Astrocyte (in vitro differentiated cells and primary cell): ENCODE results near the gene CRB3.

Experiments
- CTCF ChIP-seq: IDR thresholded peaks from 2 replicates; pipeline ENCODE4 v1.5.1; 2011; ENCODE audit warnings: low read depth, mild to moderate bottlenecking, inconsistent platforms, low read length, moderate library complexity; ENCODE audit not compliant: insufficient read depth
- EZH2 ChIP-seq: IDR thresholded peaks from 2 replicates; pipeline ENCODE4 v1.6.1; 2012; ENCODE audit warnings: mild to moderate bottlenecking, low read length, inconsistent platforms; ENCODE audit not compliant: insufficient read depth

GRCh38 chr19:6491802-6492592 lies 27.9 kb downstream of the CRB3 start:
- no peak for TF ChIP-seq CTCF
- TF ChIP-seq EZH2, result no peak
